ENCODE results near the gene ATP5IF1.

ATP5IF1 gene

GRCh38 chr1:28264897-28265296 is 29.0 kb downstream of the ATP5IF1 start:
- no peak for DNase-seq

- DNase-seq, result no peak
Observed at GRCh38 chr1:28265577-28265976, 29.7 kb downstream of the ATP5IF1 start.

- no peak for DNase-seq
Observed at GRCh38 chr1:28266920-28267322, 31.0 kb downstream of the ATP5IF1 start.

- DNase-seq, result no peak
Observed at GRCh38 chr1:28267633-28268032, 31.7 kb downstream of the ATP5IF1 start.

GRCh38 chr1:28269529-28269928 is 33.6 kb downstream of the ATP5IF1 start:
- DNase-seq, result no peak

GRCh38 chr1:28272215-28272852 is 36.4 kb downstream of the ATP5IF1 start:
- DNase-seq, result no peak

- DNase-seq, result no peak
Observed at GRCh38 chr1:28273216-28273860, 37.4 kb downstream of the ATP5IF1 start.

- no peak for DNase-seq
Observed at GRCh38 chr1:28278763-28279162, 42.8 kb downstream of the ATP5IF1 start.

GRCh38 chr1:28279721-28280120 is 43.8 kb downstream of the ATP5IF1 start:
- no peak for DNase-seq

GRCh38 chr1:28280501-28280900 is 44.6 kb downstream of the ATP5IF1 start:
- DNase-seq, result no peak

GRCh38 chr1:28280977-28281381 is 45.1 kb downstream of the ATP5IF1 start:
- DNase-seq, result no peak

GRCh38 chr1:28281608-28282425 is 45.9 kb downstream of the ATP5IF1 start:
- no peak for DNase-seq

- DNase-seq, result no peak
Observed at GRCh38 chr1:28282426-28283407, 46.8 kb downstream of the ATP5IF1 start.

- no peak for DNase-seq
Observed at GRCh38 chr1:28286111-28286510, 50.2 kb downstream of the ATP5IF1 start.

Measured in anterior cingulate cortex (tissue), 58 donors.